ENCODE results near the gene CDON.

Gene CDON

GRCh38 chr11:126062679-126063506 lies at the start of gene CDON:
CDON (minus strand) TSS chr11:126062866; CDS start chr11:126023476, 39,390 bp downstream.
- peak; percentile 89 for DNase-seq (ENCODE audit: low spot score)

- no peak for DNase-seq (ENCODE audit: low spot score)
Measured at GRCh38 chr11:126111458-126112116, 48.9 kb upstream of the CDON start.

- DNase-seq (ENCODE audit: low spot score) = peak; percentile 22
Measured at GRCh38 chr11:126109941-126110731, 47.5 kb upstream of the CDON start.

GRCh38 chr11:126106594-126107328 lies 44.1 kb upstream of the CDON start:
- DNase-seq (ENCODE audit: low spot score) = no peak

- DNase-seq (ENCODE audit: low spot score) = no peak
Measured at GRCh38 chr11:126105748-126106080, 43.0 kb upstream of the CDON start.

- DNase-seq (ENCODE audit: low spot score) = no peak
Measured at GRCh38 chr11:126105022-126105747, 42.5 kb upstream of the CDON start.

- DNase-seq (ENCODE audit: low spot score) = no peak
Measured at GRCh38 chr11:126104420-126104819, 41.8 kb upstream of the CDON start.

- DNase-seq (ENCODE audit: low spot score) = no peak
Measured at GRCh38 chr11:126103150-126103549, 40.5 kb upstream of the CDON start.

- no peak for DNase-seq (ENCODE audit: low spot score)
Measured at GRCh38 chr11:126102436-126102981, 39.8 kb upstream of the CDON start.

GRCh38 chr11:126101930-126102283 lies 39.2 kb upstream of the CDON start:
- no peak for DNase-seq (ENCODE audit: low spot score)

- DNase-seq (ENCODE audit: low spot score) = no peak
Measured at GRCh38 chr11:126101251-126101929, 38.7 kb upstream of the CDON start.

- no peak for DNase-seq (ENCODE audit: low spot score)
Measured at GRCh38 chr11:126100716-126101115, 38.0 kb upstream of the CDON start.

- DNase-seq (ENCODE audit: low spot score) = no peak
Measured at GRCh38 chr11:126098204-126098769, 35.6 kb upstream of the CDON start.

- DNase-seq (ENCODE audit: low spot score) = no peak
Measured at GRCh38 chr11:126095745-126096144, 33.1 kb upstream of the CDON start.

GRCh38 chr11:126090452-126090851 lies 27.8 kb upstream of the CDON start:
- no peak for DNase-seq (ENCODE audit: low spot score)

- no peak for DNase-seq (ENCODE audit: low spot score)
Measured at GRCh38 chr11:126088999-126089398, 26.3 kb upstream of the CDON start.

- DNase-seq (ENCODE audit: low spot score) = no peak
Measured at GRCh38 chr11:126086248-126086647, 23.6 kb upstream of the CDON start.

- DNase-seq (ENCODE audit: low spot score) = no peak
Measured at GRCh38 chr11:126084608-126084912, 21.9 kb upstream of the CDON start.

GRCh38 chr11:126083829-126084607 lies 21.4 kb upstream of the CDON start:
- DNase-seq (ENCODE audit: low spot score) = no peak

All from putamen (tissue), 1 donor.